Measurements from ENCODE around the gene OR2T27. TPM values are rescaled to one million over a fixed set of nuclear protein-coding genes. Genes with fewer than 3 reads are reported as not detected.
A peak's percentile ranks its signal among the peaks of the same experiment; 100 is the strongest.

OR2T27 gene
- total and polyA plus RNA-seq, 12 donors: not detected

DNA sequence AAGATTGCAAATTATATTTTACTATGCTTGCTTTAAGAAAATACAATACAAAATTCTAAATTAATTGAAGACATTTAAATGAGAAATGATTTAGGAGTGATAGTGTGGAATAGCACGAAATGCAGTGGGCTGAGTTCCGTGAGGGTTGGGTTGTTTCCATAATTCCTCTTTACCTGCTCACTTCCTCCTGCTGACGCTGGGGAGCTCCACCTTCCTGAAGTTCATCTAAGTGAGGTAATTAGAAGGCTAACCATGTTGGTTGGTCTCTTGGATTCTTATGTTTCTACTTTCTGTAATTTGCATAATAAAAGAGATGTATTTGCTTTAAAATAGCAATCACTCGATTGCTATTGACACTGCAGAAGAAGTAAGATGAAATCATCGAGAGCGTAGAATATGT, 42.6 kb upstream of the OR2T27 start:
- WGBS, 4 donors: 67 to 84% (median 70%) methylated on average over 6 of the region's 6 CpGs

DNA sequence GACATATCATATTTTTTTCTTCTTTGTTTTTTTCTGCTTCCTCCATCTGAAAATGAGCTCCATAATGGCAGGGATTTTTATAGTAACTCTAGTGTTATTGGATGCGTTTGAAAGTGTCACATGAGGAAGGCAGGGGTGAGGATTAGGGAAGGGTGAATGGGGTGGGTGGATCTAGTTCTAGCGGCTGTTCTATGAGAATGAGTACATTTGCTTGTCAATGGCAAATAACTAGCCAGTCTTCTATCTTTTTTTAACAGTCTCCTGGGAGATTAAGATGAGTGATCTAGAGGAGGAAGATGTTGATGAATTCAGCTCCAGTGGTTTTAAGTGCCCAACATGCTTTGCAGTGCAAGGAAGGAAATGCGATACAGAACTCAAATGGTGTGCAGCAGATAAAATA, 41.4 kb upstream of the OR2T27 start:
- Histone ChIP-seq H3K9me3 (replicated peaks in 1 of 3) (no peaks in the 10 kb centered on the region), H3K4me3 (no peak overlapping the region), H3K27ac (no peak overlapping the region), H3K4me1 (replicated peaks in 1 of 2) (no peaks in the 10 kb centered on the region), H3K27me3 (no peaks in the 10 kb centered on the region), H3K36me3 (replicated peaks in 1 of 2) (no peaks in the 10 kb centered on the region)
- intact Hi-C loops (cut with DNase I): no loop called here
- TF ChIP-seq POLR2A (IDR thresholded peaks at IDR 0.05): no peak
- TF ChIP-seq, protein P1, sequence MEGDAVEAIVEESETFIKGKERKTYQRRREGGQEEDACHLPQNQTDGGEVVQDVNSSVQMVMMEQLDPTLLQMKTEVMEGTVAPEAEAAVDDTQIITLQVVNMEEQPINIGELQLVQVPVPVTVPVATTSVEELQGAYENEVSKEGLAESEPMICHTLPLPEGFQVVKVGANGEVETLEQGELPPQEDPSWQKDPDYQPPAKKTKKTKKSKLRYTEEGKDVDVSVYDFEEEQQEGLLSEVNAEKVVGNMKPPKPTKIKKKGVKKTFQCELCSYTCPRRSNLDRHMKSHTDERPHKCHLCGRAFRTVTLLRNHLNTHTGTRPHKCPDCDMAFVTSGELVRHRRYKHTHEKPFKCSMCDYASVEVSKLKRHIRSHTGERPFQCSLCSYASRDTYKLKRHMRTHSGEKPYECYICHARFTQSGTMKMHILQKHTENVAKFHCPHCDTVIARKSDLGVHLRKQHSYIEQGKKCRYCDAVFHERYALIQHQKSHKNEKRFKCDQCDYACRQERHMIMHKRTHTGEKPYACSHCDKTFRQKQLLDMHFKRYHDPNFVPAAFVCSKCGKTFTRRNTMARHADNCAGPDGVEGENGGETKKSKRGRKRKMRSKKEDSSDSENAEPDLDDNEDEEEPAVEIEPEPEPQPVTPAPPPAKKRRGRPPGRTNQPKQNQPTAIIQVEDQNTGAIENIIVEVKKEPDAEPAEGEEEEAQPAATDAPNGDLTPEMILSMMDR (IDR thresholded peaks at IDR 0.05): no peak
- WGBS, 4 donors: 60 to 77% (median 68%) methylated on average over 3 of the region's 3 CpGs
- DNase-seq: no peak

More for the DNA sequence above, 42.6 kb upstream of the OR2T27 start:
- no peak overlapping the region for H3K4me3 ChIP-seq
- H3K27ac ChIP-seq: no peak overlapping the region
- no peaks in the 10 kb centered on the region for H3K9me3 ChIP-seq (replicated peaks in 1 of 3)
- no peaks in the 10 kb centered on the region for H3K36me3 ChIP-seq (replicated peaks in 1 of 2)
- intact Hi-C loops (cut with DNase I): no loop called here
- H3K27me3 ChIP-seq: no peaks in the 10 kb centered on the region
- TF ChIP-seq, protein P1 (IDR thresholded peaks at IDR 0.05): no peak
- H3K4me1 ChIP-seq (replicated peaks in 1 of 2): no peaks in the 10 kb centered on the region
- DNase-seq: no peak

DNA sequence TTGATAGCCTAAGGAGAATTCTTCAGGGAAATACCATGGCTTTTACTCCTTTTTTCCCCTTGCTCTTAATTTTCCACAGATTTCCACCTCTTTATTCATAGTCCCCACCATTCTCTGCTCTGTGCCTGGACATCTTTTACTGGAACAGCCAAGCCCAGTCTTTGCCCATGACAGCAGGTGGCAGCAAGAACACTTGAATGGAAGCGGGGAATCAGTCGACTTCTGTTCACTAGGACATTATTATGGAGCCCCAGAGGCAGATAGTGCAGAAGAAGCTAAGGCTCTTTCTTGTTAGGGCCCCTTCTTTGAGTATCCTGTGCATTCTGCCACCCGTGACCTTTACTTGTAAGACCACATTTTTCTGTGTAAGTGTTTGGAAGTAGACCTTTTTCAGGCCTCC, 40.9 kb upstream of the OR2T27 start:
- H3K27ac ChIP-seq: no peak overlapping the region
- no peaks in the 10 kb centered on the region for H3K9me3 ChIP-seq (replicated peaks in 1 of 3)
- 52 to 67% (median 62%) methylated on average over 3 of the region's 3 CpGs for WGBS, 4 donors
- TF ChIP-seq, protein P1 (IDR thresholded peaks at IDR 0.05): peak in 3 of 6 experiments; percentile 11 to 29 (median 12)
- no peak for TF ChIP-seq POLR2A (IDR thresholded peaks at IDR 0.05)
- no peaks in the 10 kb centered on the region for H3K4me1 ChIP-seq (replicated peaks in 1 of 2)
- intact Hi-C loops (cut with DNase I): no loop called here
- H3K4me3 ChIP-seq: no peak overlapping the region
- DNase-seq: peak in 3 of 7 donors; percentile 12 to 60 (median 29)
- no peaks in the 10 kb centered on the region for H3K27me3 ChIP-seq
- no peaks in the 10 kb centered on the region for H3K36me3 ChIP-seq (replicated peaks in 1 of 2)

DNA sequence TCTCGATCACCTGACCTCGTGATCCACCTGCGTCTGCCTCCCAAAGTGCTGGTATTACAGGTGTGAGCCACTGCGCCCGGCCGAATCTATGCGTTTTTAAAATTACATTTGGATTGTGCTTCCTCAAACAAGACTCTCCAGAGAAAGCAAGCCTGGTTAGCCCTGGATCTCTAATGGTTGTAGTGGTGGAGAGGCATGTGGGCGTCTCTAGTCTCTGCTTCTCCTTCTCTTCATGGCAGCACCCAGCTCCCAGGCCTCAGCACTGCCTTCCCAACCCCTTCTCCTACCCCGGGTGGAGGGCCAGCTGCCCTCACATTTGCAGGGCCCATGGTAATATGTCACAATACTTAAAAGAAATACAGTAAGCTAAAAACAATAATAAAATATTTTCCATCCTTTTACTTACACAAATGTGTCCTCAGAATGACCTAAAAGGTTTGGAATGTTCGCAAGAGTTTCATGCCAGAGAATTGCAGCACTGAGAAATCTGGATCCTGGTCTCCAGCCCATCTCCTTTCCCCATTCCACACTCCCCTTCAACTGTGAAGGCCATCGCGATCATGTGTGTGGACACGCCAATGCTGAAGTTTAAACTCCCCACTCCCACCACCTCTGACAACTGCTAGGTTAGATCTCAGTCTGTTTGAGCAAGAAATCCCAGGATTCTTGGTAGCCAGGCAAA, 40.3 kb upstream of the OR2T27 start:
- WGBS, 4 donors: 77 to 88% (median 82%) methylated on average over 13 of the region's 13 CpGs
- no peak for DNase-seq

More for the DNA sequence above, 40.3 kb upstream of the OR2T27 start:
- H3K4me3 ChIP-seq: no peak overlapping the region
- intact Hi-C loops (cut with DNase I): no loop called here
- no peaks in the 10 kb centered on the region for H3K9me3 ChIP-seq (replicated peaks in 1 of 3)
- H3K27ac ChIP-seq: no peak overlapping the region
- TF ChIP-seq, protein P1 (IDR thresholded peaks at IDR 0.05): no peak
- no peak for TF ChIP-seq POLR2A (IDR thresholded peaks at IDR 0.05)
- no peaks in the 10 kb centered on the region for H3K36me3 ChIP-seq (replicated peaks in 1 of 2)
- H3K27me3 ChIP-seq: no peaks in the 10 kb centered on the region
- H3K4me1 ChIP-seq (replicated peaks in 1 of 2): no peaks in the 10 kb centered on the region
